Loucy (cell line): ENCODE results near the gene DSCAML1.

Source experiments
- EZH2phosphoT487 ChIP-seq: fragments of 200-600 bp; IDR thresholded peaks from 2 replicates; pipeline ENCODE4 v1.6.1; 2018; ENCODE audit warnings: antibody characterized with exemption, mild to moderate bottlenecking, moderate library complexity, borderline replicate concordance
- TF ChIP-seq, protein P1 (sequence below): fragments of 200-600 bp; sonication (generic); conservative IDR thresholded peaks from 2 replicates; pipeline ENCODE4 v1.5.1; 2014; ENCODE audit warnings: mild to moderate bottlenecking, antibody characterized with exemption, low read length

- TF ChIP-seq, protein P1, sequence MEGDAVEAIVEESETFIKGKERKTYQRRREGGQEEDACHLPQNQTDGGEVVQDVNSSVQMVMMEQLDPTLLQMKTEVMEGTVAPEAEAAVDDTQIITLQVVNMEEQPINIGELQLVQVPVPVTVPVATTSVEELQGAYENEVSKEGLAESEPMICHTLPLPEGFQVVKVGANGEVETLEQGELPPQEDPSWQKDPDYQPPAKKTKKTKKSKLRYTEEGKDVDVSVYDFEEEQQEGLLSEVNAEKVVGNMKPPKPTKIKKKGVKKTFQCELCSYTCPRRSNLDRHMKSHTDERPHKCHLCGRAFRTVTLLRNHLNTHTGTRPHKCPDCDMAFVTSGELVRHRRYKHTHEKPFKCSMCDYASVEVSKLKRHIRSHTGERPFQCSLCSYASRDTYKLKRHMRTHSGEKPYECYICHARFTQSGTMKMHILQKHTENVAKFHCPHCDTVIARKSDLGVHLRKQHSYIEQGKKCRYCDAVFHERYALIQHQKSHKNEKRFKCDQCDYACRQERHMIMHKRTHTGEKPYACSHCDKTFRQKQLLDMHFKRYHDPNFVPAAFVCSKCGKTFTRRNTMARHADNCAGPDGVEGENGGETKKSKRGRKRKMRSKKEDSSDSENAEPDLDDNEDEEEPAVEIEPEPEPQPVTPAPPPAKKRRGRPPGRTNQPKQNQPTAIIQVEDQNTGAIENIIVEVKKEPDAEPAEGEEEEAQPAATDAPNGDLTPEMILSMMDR, result no peak
- TF ChIP-seq EZH2phosphoT487, result no peak
Observed at GRCh38 chr11:117754030-117754429, 43.0 kb downstream of the DSCAML1 start.
